ENCODE measurements around the gene AGPAT1. TPM values are rescaled to one million over a fixed set of nuclear protein-coding genes. Genes with fewer than 3 reads are reported as not detected.

AGPAT1 gene
- total and polyA plus RNA-seq, 2 of the 8 experiments (the other 6 are each of a cell fraction or from before 2014, with no cell fraction given), result 96.0 to 222 TPM

DNA sequence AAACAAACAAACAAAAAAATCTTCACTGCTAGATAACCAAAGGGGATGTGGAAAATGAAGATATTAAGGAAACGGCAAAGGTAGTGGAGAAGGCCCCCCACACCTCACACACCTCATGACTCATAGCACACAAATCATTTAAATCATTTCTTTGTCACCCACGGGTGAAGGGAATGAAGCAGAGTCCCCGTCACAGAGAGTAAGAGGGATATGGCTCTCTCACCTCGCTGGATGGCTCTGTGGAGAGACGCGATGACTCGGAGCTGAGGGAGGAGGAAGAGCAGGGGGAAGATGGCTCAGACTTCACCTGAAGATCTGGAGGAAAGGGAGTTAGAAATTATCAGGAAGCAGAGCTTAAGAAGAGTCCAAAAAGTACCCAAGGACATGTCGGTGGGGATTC is 49.0 kb downstream of the AGPAT1 start:
- 0 out of 2 replicates have a peak overlapping the region, but pooled peaks have one; percentile 37 for H2BK15ac ChIP-seq (ENCODE audit: low read length)
- H2AK5ac ChIP-seq (ENCODE audit: low read depth, low read length), result no peak overlapping the region
- peaks cover 0 to 1% of the 10 kb centered on the region in 2 experiments for H4K20me1 ChIP-seq (replicated peaks in 1 of 2; ENCODE audit: control insufficient read depth in 1 of 2, insufficient read depth in 2 of 2, low read length in 2 of 2)
- peaks cover 0 to 10% (median 4%) of the 10 kb centered on the region in 4 experiments; a peak in 4 of 8 replicates for H3K36me3 ChIP-seq (ENCODE audit: control insufficient read depth in 2 of 4, insufficient read depth in 4 of 4, low read length in 3 of 4)
- no peak overlapping the region for H2BK120ac ChIP-seq (replicated peaks; ENCODE audit: low read depth, low read length)
- H3K14ac ChIP-seq (ENCODE audit: insufficient read length), result no peak overlapping the region
- DNase-seq (ENCODE audit: low read depth in 1 of 2, low spot score in 2 of 2) (no peak), FAIRE-seq (no peak)
- H3K27ac ChIP-seq (ENCODE audit: low read depth, low read length), result peak overlapping the region; percentile 98; the same call in 1 of the 2 replicates
- H3K4me2 ChIP-seq (ENCODE audit: insufficient read depth in 1 of 2, low read depth in 2 of 2, low read length in 2 of 2), result peak overlapping the region; percentile 82 to 98
- no peaks in the 10 kb centered on the region for H3K27me3 ChIP-seq (replicated peaks in 1 of 4; ENCODE audit: control insufficient read depth in 3 of 4, extremely low read depth in 1 of 4, insufficient read depth in 3 of 4, low read length in 3 of 4)
- H3K9me3 ChIP-seq (ENCODE audit: insufficient read depth in 2 of 2, low read depth in 1 of 2, low read length in 1 of 2), result no peaks in the 10 kb centered on the region
- TF ChIP-seq SP4 (IDR thresholded peaks at IDR 0.05; ENCODE audit: low read length), result no peak
- TF ChIP-seq KDM1A (IDR thresholded peaks at IDR 0.05; ENCODE audit: borderline replicate concordance, low read length), result no peak
- TF ChIP-seq SRF (IDR thresholded peaks at IDR 0.05; ENCODE audit: low read depth, low read length), result no peak
- peaks cover 0 to 12% of the 10 kb centered on the region in 2 experiments; a peak in 1 of 4 replicates for H3K79me2 ChIP-seq (ENCODE audit: control insufficient read depth in 1 of 2, insufficient read depth in 2 of 2, low read length in 2 of 2)
- POLR2A ChIA-PET (ENCODE audit: partially characterized antibody), result interaction anchor here (1.0 to 6.5 kb wide), 7 partner anchors 13 to 51 kb away, joined by 3 to 70 read pairs (median 15); partner anchors contain the start of genes AGPAT1, EGFL8, PRRT1 and RNF5
- no peak overlapping the region for H2AFZ ChIP-seq (ENCODE audit: low read length)
- 86% methylated on average over 8 of the region's 8 CpGs; no CpG with 5 or more reads in 1 of the 2 experiments for WGBS, 2 experiments (ENCODE audit: extremely low coverage in 1 of 2, insufficient coverage in 1 of 2, insufficient read length in 1 of 2, insufficient replicate concordance in 2 of 2, low coverage in 1 of 2, low lambda C conversion rate in 2 of 2, missing lambda C conversion rate in 1 of 2)
- no peak overlapping the region for H2BK20ac ChIP-seq (ENCODE audit: low read length)
- H3K79me1 ChIP-seq (ENCODE audit: low read depth, low read length), result peaks cover 2% of the 10 kb centered on the region; the same call in 1 of the 2 replicates
- H2BK5ac ChIP-seq (ENCODE audit: low read depth, low read length), result no peak overlapping the region
- H3K4me3 ChIP-seq (ENCODE audit: extremely low read depth in 1 of 4, insufficient read depth in 2 of 4, low read depth in 3 of 4, low read length in 4 of 4), result peak overlapping the region; percentile 95 to 100 (median 99); a peak in 6 of 8 replicates
- H3K4me1 ChIP-seq (replicated peaks in 1 of 4; ENCODE audit: control insufficient read depth in 3 of 4, insufficient read depth in 4 of 4, low read length in 3 of 4), result peaks cover 3 to 19% (median 8%) of the 10 kb centered on the region in 4 experiments; a peak in 6 of 7 replicates
- H2BK12ac ChIP-seq (ENCODE audit: low read depth, low read length), result peak overlapping the region; percentile 17; the same call in 1 of the 2 replicates
- peak overlapping the region in 3 of 4 experiments; percentile 96 to 97 (median 96); a peak in 6 of 7 replicates for H3K9ac ChIP-seq (replicated peaks in 1 of 4; ENCODE audit: extremely low read depth in 1 of 4, low read depth in 3 of 4, low read length in 3 of 4)
- H3K23me2 ChIP-seq (ENCODE audit: low read depth, low read length), result peaks cover 5% of the 10 kb centered on the region
- H4K8ac ChIP-seq (ENCODE audit: extremely low read depth, insufficient read depth, low read length), result no peak overlapping the region
- H3K56ac ChIP-seq (replicated peaks; ENCODE audit: insufficient read length, low read depth, low read length), result no peak overlapping the region
- no peak overlapping the region for H3K18ac ChIP-seq (ENCODE audit: extremely low read depth, low read length)
- no peak overlapping the region for H3K23ac ChIP-seq (ENCODE audit: insufficient read length)
- CTCF ChIA-PET (ENCODE audit: partially characterized antibody), result interaction anchor here (0.8 to 5.6 kb wide), 8 partner anchors 9 to 62 kb away, joined by 3 to 76 read pairs (median 7); partner anchors contain the start of gene PRRT1
- H4K91ac ChIP-seq (replicated peaks; ENCODE audit: insufficient read length, low read length), result no peak overlapping the region
- no peak overlapping the region for H3K4ac ChIP-seq (replicated peaks; ENCODE audit: insufficient read length, low read depth, low read length)
- H4K5ac ChIP-seq (ENCODE audit: insufficient read length, low read depth, low read length), result no peak overlapping the region
